ENCODE results near the gene FANCF.

DNA sequence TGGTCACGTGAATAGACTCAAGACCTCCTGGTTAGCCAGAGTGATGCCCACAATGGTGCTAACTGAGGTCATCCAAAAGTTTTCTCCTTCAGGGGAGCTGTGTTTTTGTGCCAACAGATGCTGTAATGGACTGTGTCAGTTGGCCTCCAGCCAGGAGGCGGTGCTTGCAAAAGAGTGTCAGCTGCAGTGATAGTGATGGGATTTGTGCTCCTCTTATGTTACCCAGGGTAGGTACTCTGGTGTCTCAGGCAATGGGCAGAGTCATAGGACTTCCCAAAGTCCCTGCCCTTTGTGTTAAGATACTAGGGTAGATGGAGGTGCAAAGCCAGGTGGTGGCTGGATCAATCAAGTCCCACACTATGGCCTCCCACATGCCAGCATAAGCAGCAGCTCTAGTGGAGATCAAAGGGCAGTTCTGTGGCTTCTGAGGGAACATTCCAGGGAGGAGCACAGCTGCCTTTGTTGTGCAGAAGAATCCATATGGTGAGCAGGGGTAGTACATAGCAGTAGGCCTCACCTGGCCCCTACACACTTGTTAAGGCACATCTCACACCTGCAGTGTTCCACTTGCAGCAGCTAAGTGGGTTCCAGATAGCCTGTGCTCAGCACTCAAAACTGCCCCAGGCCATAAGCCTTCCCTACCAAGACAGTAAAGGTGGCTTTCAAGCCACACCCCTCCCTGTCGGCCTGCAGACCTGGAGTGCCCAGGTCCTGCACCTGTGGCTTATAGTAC lies 9.4 kb upstream of the FANCF start:
- TF ChIP-seq, protein P1, sequence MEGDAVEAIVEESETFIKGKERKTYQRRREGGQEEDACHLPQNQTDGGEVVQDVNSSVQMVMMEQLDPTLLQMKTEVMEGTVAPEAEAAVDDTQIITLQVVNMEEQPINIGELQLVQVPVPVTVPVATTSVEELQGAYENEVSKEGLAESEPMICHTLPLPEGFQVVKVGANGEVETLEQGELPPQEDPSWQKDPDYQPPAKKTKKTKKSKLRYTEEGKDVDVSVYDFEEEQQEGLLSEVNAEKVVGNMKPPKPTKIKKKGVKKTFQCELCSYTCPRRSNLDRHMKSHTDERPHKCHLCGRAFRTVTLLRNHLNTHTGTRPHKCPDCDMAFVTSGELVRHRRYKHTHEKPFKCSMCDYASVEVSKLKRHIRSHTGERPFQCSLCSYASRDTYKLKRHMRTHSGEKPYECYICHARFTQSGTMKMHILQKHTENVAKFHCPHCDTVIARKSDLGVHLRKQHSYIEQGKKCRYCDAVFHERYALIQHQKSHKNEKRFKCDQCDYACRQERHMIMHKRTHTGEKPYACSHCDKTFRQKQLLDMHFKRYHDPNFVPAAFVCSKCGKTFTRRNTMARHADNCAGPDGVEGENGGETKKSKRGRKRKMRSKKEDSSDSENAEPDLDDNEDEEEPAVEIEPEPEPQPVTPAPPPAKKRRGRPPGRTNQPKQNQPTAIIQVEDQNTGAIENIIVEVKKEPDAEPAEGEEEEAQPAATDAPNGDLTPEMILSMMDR (IDR thresholded peaks at IDR 0.05): no peak
- TF ChIP-seq POLR2A (IDR thresholded peaks at IDR 0.05): no peak

Data from ovary (tissue), 3 donors.